ENCODE measurements around the gene CHPT1.
A peak's percentile ranks its signal among the peaks of the same experiment; 100 is the strongest.

Gene CHPT1

DNA sequence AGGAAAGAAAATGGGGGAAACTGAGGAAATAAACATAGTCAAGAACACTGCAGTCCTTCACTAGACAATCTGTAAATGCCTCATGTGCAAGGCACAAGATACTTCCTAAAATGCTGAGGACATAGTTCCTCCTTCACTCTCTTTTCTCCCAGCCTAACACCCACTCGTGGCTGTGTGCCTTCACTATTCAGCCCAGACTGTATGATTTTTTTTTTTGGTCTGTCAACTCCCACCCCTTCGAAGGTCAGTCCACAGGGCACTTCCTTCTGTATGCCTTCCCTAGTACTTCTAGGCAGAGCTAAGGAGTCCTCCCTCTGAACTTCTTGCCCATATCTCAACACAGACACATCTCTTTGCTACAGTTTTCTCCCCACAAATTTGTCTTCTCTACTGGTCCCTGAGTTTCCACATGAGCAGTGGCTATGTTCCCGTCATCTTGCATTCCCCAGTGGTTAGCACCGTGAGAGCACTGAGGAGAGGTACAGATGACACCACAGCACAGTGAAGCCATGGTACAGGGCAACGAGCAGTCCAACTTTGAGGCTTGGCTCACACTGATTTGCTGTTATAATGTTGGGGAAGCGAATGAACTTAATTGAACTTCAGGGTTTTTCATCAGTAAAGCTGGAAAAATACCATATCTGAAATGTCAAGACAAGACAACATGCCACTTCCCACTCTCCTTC is 65.9 kb downstream of the CHPT1 start:
- DNase-seq (ENCODE audit: low read depth, low spot score): no peak

DNA sequence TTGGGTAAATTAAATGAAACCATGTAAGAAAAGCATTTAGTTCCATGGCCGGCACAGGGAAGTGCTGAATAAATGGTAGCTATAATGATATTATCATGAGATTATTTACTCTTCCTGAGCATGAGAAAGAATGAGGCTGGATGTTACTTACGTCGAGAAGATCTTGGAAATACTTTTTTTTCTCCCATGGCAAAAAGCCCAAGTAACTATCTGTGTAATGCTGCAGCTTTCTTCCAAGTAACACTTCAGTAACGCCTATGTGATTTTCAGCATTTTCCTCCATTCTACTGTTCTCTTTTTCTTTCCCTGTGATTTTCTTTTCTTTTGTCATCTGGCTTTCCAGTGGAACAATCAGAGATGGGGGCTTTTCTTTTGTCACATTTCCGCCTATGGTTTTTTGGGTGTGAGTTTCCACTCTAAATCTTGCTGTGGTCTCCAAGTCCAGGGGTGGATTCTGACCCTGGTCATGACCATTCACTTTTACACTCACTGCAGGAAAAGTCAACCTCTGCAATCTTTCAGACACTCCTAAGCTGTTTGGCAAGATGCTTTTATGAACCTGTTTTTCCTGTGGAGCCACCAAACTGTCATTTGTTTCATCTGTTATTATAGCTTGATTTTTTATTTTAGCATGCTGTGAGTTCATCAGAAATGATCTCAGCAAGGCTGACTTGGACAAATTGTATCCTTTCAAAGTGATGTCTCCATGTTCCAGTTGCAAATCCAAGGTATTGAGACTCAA is 66.8 kb downstream of the CHPT1 start:
- no peak for DNase-seq (ENCODE audit: low read depth, low spot score)

DNA sequence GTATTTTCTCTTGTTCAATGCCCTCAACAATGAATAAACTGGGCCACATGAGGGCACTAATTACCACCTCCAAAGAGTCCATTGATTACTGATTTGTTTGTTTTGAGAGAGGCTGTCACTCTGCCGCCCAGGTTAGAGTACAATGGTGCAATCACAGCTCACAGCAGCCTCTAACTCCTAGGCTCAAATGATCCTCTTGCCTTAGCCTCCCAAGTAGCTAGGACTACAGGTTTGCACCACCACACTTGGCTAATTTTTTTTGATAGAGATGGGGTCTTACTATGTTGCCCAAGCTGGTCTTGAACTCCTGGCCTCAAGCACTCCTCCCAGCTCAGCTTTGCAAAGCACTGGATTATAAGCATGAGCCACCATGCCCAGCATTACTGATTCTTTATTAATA is 70.1 kb downstream of the CHPT1 start:
- no peak for DNase-seq (ENCODE audit: low read depth, low spot score)

DNA sequence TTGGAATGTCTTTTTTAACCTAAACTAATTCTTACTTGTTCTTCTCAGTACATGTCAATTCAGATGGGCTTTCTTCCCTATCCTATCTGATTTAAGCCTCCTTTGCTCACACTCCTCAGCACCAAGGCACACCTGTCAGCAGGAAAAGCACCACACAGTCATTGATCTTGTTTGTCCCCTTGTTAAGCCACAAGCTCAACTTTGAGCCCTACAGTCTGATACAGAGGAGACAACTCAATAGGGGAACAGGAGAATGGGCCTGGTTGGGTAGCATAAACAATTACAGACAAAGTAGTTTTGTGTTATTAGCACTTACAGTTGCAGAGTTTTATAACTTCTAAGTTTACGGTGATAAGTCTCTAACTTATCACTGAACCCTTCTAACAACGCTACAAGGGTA is 71.3 kb downstream of the CHPT1 start:
- no peak for DNase-seq (ENCODE audit: low read depth, low spot score)

DNA sequence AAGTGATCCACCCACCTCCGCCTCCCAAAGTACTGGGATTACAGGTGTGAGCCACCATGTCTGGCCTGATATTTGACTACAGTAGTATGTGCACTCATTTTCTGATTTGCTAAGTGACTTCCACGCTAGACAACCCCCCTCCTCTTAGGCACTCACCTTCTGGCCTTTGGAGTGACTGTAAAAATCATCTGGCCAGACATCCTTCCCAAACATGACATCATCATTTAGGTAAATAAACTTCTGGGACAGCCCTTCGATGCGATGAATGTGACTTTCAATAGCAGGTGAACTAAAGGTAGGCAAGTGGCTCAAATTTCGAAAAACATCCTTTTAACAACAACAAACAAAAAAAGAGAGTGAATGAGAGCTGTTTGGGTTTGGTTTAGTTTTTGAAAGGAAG is 72.4 kb downstream of the CHPT1 start:
- no peak for DNase-seq (ENCODE audit: low read depth, low spot score)

DNA sequence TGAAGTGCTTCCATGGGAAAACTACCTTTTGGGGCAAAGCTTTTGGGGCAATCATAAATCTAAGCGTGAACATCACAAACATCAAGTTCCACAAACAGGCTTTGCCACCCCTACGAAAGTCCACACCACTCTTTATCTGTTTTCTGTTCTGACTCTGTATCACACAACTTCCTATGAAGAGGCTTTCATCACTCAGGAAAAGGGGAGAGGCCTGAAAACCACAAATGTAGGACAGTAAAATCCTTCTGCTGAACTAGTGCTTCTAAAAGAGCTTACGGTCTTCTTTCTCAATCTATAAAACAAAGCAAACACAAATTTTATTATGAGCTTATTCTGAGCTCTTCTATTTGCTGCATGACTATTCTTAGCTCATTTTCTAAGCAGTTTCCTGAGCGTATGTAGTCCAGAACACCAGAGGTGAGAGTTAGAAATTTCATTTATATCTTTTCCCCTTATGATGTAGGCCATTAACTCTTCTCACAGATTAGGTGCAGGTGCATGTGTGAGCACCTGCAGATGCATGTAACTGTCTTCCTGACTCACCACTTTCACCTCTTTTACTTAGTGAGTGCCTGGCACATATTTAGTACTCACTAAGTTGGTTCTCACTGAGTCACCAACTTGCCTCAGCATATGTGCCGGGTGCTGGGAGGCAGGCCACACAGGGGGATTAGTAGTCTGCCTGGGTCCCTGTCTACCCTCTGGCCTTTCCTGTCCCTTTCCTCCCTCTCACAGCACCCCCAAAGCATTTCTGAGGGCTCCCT is 74.8 kb downstream of the CHPT1 start:
- no peak for DNase-seq (ENCODE audit: low read depth, low spot score)

DNA sequence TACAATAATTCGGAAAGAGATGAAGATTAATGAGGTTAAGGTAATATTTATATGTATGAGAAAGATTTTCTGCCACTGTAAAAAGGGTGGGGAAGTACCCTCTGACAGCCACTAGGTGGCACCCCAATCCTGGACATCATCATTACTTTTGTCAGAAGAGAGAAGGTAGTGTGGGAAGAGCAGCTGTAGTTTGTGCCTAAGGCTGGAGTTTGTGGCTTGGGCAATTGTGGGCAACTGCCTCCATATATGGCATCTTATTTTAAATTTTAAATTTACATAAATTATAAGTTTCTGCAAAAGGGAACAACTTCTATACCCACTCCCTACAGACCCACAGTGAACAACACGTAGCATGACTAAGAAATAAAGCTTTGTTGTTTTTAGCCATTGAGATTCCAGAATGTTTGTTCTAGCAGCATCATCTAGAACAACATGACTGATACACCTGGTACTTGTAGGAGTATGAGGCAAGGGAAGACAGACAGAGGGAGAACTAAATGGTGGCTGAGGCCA is 76.3 kb downstream of the CHPT1 start:
- DNase-seq (ENCODE audit: low read depth, low spot score): peak; percentile 78

DNA sequence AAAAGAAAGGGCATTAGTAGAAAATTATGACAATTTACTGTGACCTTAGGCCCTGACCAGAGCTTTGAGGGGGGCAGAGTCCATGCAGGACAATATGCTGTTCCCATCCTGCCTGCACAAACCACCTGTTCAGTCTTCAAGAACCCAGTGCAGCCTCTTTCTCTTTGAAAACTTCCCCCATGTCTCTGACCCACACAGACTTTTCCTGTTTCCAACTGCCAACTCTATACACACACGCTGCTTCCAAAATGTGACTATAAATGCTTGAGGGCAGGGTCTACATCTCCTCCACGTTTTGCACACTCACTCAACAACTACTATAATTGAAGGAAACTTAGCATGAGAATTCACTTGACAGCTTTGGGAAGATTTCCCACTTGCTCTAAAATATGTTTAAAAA is 78.4 kb downstream of the CHPT1 start:
- no peak for DNase-seq (ENCODE audit: low read depth, low spot score)

DNA sequence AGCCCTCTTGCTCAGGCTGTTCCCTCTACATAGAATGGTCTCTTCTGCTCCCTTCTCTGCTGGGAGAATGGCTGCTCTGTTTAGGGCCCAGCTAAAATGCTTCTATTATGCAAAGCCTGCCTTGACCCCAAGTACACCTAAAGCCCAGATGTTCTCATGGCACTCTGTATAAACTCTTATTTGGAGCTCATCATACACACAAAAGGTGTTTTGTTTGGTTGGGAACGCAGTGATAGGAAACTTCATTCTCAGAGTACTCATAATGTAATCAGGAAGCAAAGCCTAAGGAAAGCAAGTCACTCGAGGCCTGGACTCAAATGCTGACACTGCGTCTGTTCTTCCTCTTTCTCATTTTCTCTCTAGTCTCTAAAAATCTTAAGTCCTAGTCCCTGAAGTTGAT is 80.0 kb downstream of the CHPT1 start:
- DNase-seq (ENCODE audit: low read depth, low spot score): no peak

DNA sequence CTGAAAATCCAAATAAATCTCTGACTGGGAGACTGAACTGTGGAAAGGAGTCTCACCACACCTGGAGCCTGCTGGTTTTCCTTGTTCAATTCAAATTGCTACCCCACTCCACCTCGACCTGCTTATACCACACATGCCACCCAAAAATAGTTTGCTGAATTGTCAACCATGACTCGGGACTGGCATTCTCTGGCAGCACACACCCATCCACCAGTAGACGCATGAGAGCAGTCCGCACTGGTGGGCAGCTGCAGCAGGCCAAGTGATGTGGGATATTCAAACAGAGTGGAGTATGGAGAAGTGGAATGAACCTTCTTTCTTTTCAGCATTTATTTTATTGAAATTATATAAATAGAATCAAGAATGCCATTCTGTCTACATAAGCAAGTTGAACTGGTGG is 80.5 kb downstream of the CHPT1 start:
- no peak for DNase-seq (ENCODE audit: low read depth, low spot score)
